ENCODE measurements around the gene ARRDC3. TPM values are rescaled to one million over a fixed set of nuclear protein-coding genes. Genes with fewer than 3 reads are reported as not detected.
A peak's percentile ranks its signal among the peaks of the same experiment; 100 is the strongest.

The ARRDC3 gene
- total RNA-seq, 1 experiment from 2014 or later: 46.3 TPM

- TSS peak; percentile 3 for BruUV-seq (replicated peaks)
These were observed 3.7 kb downstream of the ARRDC3 start for GRCh38 chr5:91379246-91379913.

GRCh38 chr5:91378752-91379211 lies 4.3 kb downstream of the ARRDC3 start:
- peaks cover 50% of the 10 kb centered on the region for H3K36me3 ChIP-seq (ENCODE audit: insufficient read depth, low read length, poor library complexity, severe bottlenecking)
- TF ChIP-seq CTCF (conservative IDR thresholded peaks at IDR 0.05; ENCODE audit: low read depth, low read length) (no peak), EZH2 (IDR thresholded peaks at IDR 0.05; ENCODE audit: borderline replicate concordance, low read depth, low read length, poor library complexity, severe bottlenecking) (no peak)
- no peaks in the 10 kb centered on the region for H3K27me3 ChIP-seq (replicated peaks; ENCODE audit: insufficient read depth, low read depth, low read length, poor library complexity)
- H3K27ac ChIP-seq (ENCODE audit: low read depth, low read length, poor library complexity, severe bottlenecking): peak overlapping the region; percentile 96
- ChIA-PET POLR2A (ENCODE audit: low non-redundant PET) (no interaction called here), CTCF (no interaction called here)
- peaks cover 27% of the 10 kb centered on the region for H3K4me1 ChIP-seq (ENCODE audit: insufficient read depth, low read length, poor library complexity, severe bottlenecking)
- peak overlapping the region; percentile 84 for H3K4me3 ChIP-seq (ENCODE audit: low read depth, low read length, poor library complexity, severe bottlenecking)
- no TSS peak for BruUV-seq (replicated peaks)
- intact Hi-C loops (cut with micrococcal nuclease; ENCODE audit: unreplicated experiment): no loop called here
- H3K9me3 ChIP-seq (ENCODE audit: low read depth, low read length, poor library complexity, severe bottlenecking): no peaks in the 10 kb centered on the region
- DNase-seq (ENCODE audit: low spot score): peak; percentile 28

More at GRCh38 chr5:91379246-91379913, 3.7 kb downstream of the ARRDC3 start:
- H3K27ac ChIP-seq (ENCODE audit: low read depth, low read length, poor library complexity, severe bottlenecking): peak overlapping the region; percentile 96
- intact Hi-C loops (cut with micrococcal nuclease; ENCODE audit: unreplicated experiment): no loop called here
- peaks cover 29% of the 10 kb centered on the region for H3K4me1 ChIP-seq (ENCODE audit: insufficient read depth, low read length, poor library complexity, severe bottlenecking)
- H3K27me3 ChIP-seq (replicated peaks; ENCODE audit: insufficient read depth, low read depth, low read length, poor library complexity): no peaks in the 10 kb centered on the region
- no peak for TF ChIP-seq CTCF (conservative IDR thresholded peaks at IDR 0.05; ENCODE audit: low read depth, low read length)
- no peak for TF ChIP-seq EZH2 (IDR thresholded peaks at IDR 0.05; ENCODE audit: borderline replicate concordance, low read depth, low read length, poor library complexity, severe bottlenecking)
- ChIA-PET CTCF (no interaction called here), POLR2A (ENCODE audit: low non-redundant PET) (no interaction called here)
- peaks cover 44% of the 10 kb centered on the region for H3K36me3 ChIP-seq (ENCODE audit: insufficient read depth, low read length, poor library complexity, severe bottlenecking)
- peak overlapping the region; percentile 84 for H3K4me3 ChIP-seq (ENCODE audit: low read depth, low read length, poor library complexity, severe bottlenecking)
- DNase-seq (ENCODE audit: low spot score): no peak
- no peaks in the 10 kb centered on the region for H3K9me3 ChIP-seq (ENCODE audit: low read depth, low read length, poor library complexity, severe bottlenecking)

DNA sequence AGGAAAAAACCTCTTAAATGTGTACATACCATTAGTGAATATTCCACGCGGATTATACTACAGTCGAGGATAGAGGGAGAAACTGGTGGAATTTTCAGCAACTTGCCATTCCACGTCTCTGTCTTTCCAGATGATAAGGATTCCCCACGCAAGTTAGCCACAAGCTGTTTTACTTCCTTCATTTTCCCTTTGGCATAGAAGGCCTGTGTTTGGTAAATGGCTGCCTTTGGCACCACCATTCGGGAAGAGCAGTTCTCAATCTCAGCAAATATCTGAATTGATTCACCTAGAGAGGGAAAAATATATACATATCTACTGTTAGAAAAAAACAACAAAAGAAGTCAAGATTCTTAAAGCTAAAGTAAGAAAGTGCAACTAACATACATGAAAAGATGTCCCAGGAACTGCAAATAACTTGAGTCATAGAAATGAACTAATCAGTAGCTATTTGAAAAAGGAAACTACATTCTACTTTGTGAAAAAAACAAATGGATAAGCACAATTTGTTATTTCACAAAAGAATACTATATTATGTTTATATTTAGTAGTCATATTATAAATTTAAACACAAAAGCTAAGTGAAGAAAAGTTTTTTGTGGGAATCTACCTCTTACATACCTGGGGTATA lies 8.1 kb downstream of the ARRDC3 start:
- no TSS peak for BruUV-seq (replicated peaks)

More for the DNA sequence above, 8.1 kb downstream of the ARRDC3 start:
- Histone ChIP-seq H3K4me1 (ENCODE audit: insufficient read depth, low read length, poor library complexity, severe bottlenecking) (peaks cover 27% of the 10 kb centered on the region), H3K9me3 (ENCODE audit: low read depth, low read length, poor library complexity, severe bottlenecking) (no peaks in the 10 kb centered on the region), H3K27ac (ENCODE audit: low read depth, low read length, poor library complexity, severe bottlenecking) (no peak overlapping the region), H3K4me3 (ENCODE audit: low read depth, low read length, poor library complexity, severe bottlenecking) (no peak overlapping the region), H3K27me3 (replicated peaks; ENCODE audit: insufficient read depth, low read depth, low read length, poor library complexity) (no peaks in the 10 kb centered on the region), H3K36me3 (ENCODE audit: insufficient read depth, low read length, poor library complexity, severe bottlenecking) (peaks cover 88% of the 10 kb centered on the region)
- no peak for DNase-seq (ENCODE audit: low spot score)
- ChIA-PET CTCF (no interaction called here), POLR2A (ENCODE audit: low non-redundant PET) (no interaction called here)
- intact Hi-C loops (cut with micrococcal nuclease; ENCODE audit: unreplicated experiment): no loop called here
- TF ChIP-seq EZH2 (IDR thresholded peaks at IDR 0.05; ENCODE audit: borderline replicate concordance, low read depth, low read length, poor library complexity, severe bottlenecking): no peak
- TF ChIP-seq CTCF (conservative IDR thresholded peaks at IDR 0.05; ENCODE audit: low read depth, low read length): no peak
